HepG2 (cell line): ENCODE results near the gene KAT6B.

Experiments used
- CTCF ChIP-seq: sonication (generic); formaldehyde crosslinking; IDR thresholded peaks from 2 replicates; pipeline ENCODE4 v1.5.0; 2020; ENCODE audit warnings: mild to moderate bottlenecking, missing genetic modification reagents, moderate library complexity
- HCFC1 ChIP-seq: fragments of 150-350 bp; IDR thresholded peaks from 2 replicates; pipeline ENCODE4 v1.6.1; 2014; ENCODE audit warnings: low read depth, low read length
- HMG20B ChIP-seq: conservative IDR thresholded peaks from 2 replicates; pipeline ENCODE4 v1.6.1; 2016; ENCODE audit warnings: missing genetic modification reagents, missing compliant biosample characterization
- POLR2AphosphoS2 ChIP-seq: IDR thresholded peaks from 2 replicates; pipeline ENCODE4 v1.6.1; 2011; ENCODE audit warnings: low read depth, low read length, improper control_type of control experiment
- ZNF121 ChIP-seq: sonication (generic); formaldehyde crosslinking; IDR thresholded peaks from 2 replicates; pipeline ENCODE4 v1.5.0; 2020; ENCODE audit warnings: mild to moderate bottlenecking, missing genetic modification reagents
- ZNF44 ChIP-seq: sonication (generic); formaldehyde crosslinking; IDR thresholded peaks from 2 replicates; pipeline ENCODE4 v1.5.1; 2020; ENCODE audit warnings: mild to moderate bottlenecking, missing genetic modification reagents
- ZNF484 ChIP-seq: sonication (generic); formaldehyde crosslinking; IDR thresholded peaks from 2 replicates; pipeline ENCODE4 v1.5.1; 2020; ENCODE audit warnings: mild to moderate bottlenecking, low read depth, missing genetic modification reagents, borderline replicate concordance

DNA sequence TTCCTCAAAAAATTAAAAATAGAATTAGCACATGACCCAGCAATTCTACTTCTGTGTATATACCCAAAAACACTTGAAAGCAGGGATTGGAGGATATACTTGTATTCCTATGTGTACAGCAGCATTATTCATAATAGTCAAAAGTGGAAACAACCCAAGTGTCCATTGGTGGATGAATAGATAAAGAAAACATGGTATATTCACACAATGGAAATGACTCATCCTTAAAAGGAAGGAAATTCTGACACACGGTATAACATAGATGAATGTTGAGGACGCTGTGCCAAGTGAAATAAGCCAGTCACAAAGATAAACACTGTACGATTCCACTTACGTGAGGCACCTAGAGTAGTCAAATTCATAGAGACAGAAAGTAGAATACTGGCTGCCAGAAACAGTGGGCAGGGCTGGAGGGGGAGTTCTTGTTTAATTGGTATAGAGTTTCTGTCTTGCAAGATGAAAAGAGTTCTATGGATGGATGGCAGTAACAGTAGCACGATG is 26.6 kb upstream of the KAT6B start:
- TF ChIP-seq HCFC1, result no peak
- no peak for TF ChIP-seq HMG20B
- no peak for TF ChIP-seq POLR2AphosphoS2
- no peak for TF ChIP-seq CTCF (CRISPR knock-in tag)
- no peak for TF ChIP-seq ZNF44 (CRISPR knock-in tag)
- TF ChIP-seq ZNF121 (CRISPR knock-in tag), result no peak
- TF ChIP-seq ZNF484 (CRISPR knock-in tag), result no peak
